ENCODE measurements around the gene TSN.

- TF ChIP-seq POLR2AphosphoS5 (IDR thresholded peaks at IDR 0.05; ENCODE audit: low read depth, low read length) = no peak
- no peak for TF ChIP-seq CTCF (IDR thresholded peaks at IDR 0.05)
- TF ChIP-seq SIN3A (IDR thresholded peaks at IDR 0.05; ENCODE audit: borderline replicate concordance, insufficient read depth, low read depth, low read length) = no peak
- TF ChIP-seq TCF7L2 (IDR thresholded peaks at IDR 0.05; ENCODE audit: low read depth, low read length) = no peak
Measured at GRCh38 chr2:121727332-121727731, 28.1 kb upstream of the TSN start.
